Coronary artery (tissue), 2 donors: ENCODE data around the gene NR4A3.

Source experiments
- DNase-seq: peaks from one replicate; pipeline ENCODE4 v3.0.0-alpha.2; 2017; ENCODE audit warnings: low spot score
- H3K27ac ChIP-seq, 2 donors: fragments of 200-600 bp; sonication (generic); one replicate each; pipeline ENCODE4 v1.5.1; 2016 to 2019
- H3K4me3 ChIP-seq: fragments of 200-600 bp; sonication (generic); 2 replicates; pipeline ENCODE4 v1.5.1; 2016; ENCODE audit warnings: mild to moderate bottlenecking, moderate library complexity
- CTCF ChIP-seq: fragments of 200-600 bp; sonication (generic); IDR thresholded peaks from one replicate; pipeline ENCODE4 v1.5.1; 2019; ENCODE audit warnings: antibody characterized with exemption

Gene NR4A3

GRCh38 chr9:99807276-99807852, 14.3 kb upstream of the NR4A3 start:
- TF ChIP-seq CTCF, result peak; percentile 73
- Histone ChIP-seq H3K4me3 (no peak overlapping the region), H3K27ac (no peak overlapping the region)
- no peak for DNase-seq

GRCh38 chr9:99807956-99808355, 13.7 kb upstream of the NR4A3 start:
- H3K4me3 ChIP-seq, result no peak overlapping the region
- TF ChIP-seq CTCF, result no peak
- H3K27ac ChIP-seq, result no peak overlapping the region
- no peak for DNase-seq

- TF ChIP-seq CTCF, result no peak
- Histone ChIP-seq H3K27ac (no peak overlapping the region), H3K4me3 (no peak overlapping the region)
- DNase-seq, result no peak
Measured at GRCh38 chr9:99808454-99808853, 13.2 kb upstream of the NR4A3 start.

GRCh38 chr9:99809586-99810319, 11.9 kb upstream of the NR4A3 start:
- no peak overlapping the region for H3K4me3 ChIP-seq
- TF ChIP-seq CTCF, result no peak
- no peak for DNase-seq
- no peak overlapping the region for H3K27ac ChIP-seq

- Histone ChIP-seq H3K27ac (no peak overlapping the region), H3K4me3 (no peak overlapping the region)
- DNase-seq, result no peak
- TF ChIP-seq CTCF, result no peak
Measured at GRCh38 chr9:99811172-99811571, 10.5 kb upstream of the NR4A3 start.

GRCh38 chr9:99811598-99812383, 9.9 kb upstream of the NR4A3 start:
- Histone ChIP-seq H3K27ac (no peak overlapping the region), H3K4me3 (no peak overlapping the region)
- no peak for TF ChIP-seq CTCF
- DNase-seq, result no peak
